Measurements from ENCODE around the gene WDR41. TPM values are rescaled to one million over a fixed set of nuclear protein-coding genes. Genes with fewer than 3 reads are reported as not detected.

The WDR41 gene
- total RNA-seq, 3 donors from 2014 or later: 15.8 to 33.1 (median 21.8) TPM

DNA sequence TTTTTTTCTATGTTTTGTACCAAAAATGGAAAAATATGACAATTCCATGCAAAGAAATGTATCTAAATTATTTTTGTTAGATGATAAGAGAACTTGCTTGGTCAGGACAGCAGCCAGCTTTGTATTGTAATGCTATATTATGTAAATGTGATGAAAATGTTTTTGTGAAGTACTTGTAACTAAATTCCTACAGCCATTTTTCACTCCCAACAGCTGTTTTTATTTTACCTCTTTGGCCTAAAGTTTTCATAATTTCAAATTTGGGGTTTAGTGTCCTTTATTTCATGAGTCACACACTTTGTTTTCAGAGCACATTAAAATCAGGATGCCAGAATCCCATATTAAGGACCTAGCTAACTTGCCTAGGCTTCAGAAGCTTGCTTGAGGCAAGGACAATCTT is 64.1 kb downstream of the WDR41 start:
- H3K36me3 ChIP-seq (ENCODE audit: low read depth): no peaks in the 10 kb centered on the region
- intact Hi-C loops (cut with DNase I, micrococcal nuclease): no loop called here
- TF ChIP-seq, protein P1, sequence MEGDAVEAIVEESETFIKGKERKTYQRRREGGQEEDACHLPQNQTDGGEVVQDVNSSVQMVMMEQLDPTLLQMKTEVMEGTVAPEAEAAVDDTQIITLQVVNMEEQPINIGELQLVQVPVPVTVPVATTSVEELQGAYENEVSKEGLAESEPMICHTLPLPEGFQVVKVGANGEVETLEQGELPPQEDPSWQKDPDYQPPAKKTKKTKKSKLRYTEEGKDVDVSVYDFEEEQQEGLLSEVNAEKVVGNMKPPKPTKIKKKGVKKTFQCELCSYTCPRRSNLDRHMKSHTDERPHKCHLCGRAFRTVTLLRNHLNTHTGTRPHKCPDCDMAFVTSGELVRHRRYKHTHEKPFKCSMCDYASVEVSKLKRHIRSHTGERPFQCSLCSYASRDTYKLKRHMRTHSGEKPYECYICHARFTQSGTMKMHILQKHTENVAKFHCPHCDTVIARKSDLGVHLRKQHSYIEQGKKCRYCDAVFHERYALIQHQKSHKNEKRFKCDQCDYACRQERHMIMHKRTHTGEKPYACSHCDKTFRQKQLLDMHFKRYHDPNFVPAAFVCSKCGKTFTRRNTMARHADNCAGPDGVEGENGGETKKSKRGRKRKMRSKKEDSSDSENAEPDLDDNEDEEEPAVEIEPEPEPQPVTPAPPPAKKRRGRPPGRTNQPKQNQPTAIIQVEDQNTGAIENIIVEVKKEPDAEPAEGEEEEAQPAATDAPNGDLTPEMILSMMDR (IDR thresholded peaks at IDR 0.05): no peak
- no peaks in the 10 kb centered on the region for H3K4me1 ChIP-seq (ENCODE audit: low read depth)
- no peak for ATAC-seq
- H3K9me3 ChIP-seq: no peaks in the 10 kb centered on the region
- DNase-seq: no peak
- no peak overlapping the region for H3K4me3 ChIP-seq

- Histone ChIP-seq H3K4me1 (ENCODE audit: low read depth) (no peaks in the 10 kb centered on the region), H3K36me3 (ENCODE audit: low read depth) (no peaks in the 10 kb centered on the region), H3K4me3 (no peak overlapping the region), H3K9me3 (no peaks in the 10 kb centered on the region)
- ATAC-seq (no peak), DNase-seq (no peak)
- intact Hi-C loops (cut with DNase I, micrococcal nuclease): no loop called here
- TF ChIP-seq, protein P1 (IDR thresholded peaks at IDR 0.05): no peak
Observed at GRCh38 chr5:77426670-77427069, 65.4 kb downstream of the WDR41 start.

- TF ChIP-seq, protein P1 (IDR thresholded peaks at IDR 0.05): no peak
- H3K4me1 ChIP-seq (ENCODE audit: low read depth): no peaks in the 10 kb centered on the region
- no peaks in the 10 kb centered on the region for H3K36me3 ChIP-seq (ENCODE audit: low read depth)
- intact Hi-C loops (cut with DNase I, micrococcal nuclease): no loop called here
- no peak overlapping the region for H3K4me3 ChIP-seq
- no peak for DNase-seq
- no peak for ATAC-seq
- no peaks in the 10 kb centered on the region for H3K9me3 ChIP-seq
Observed at GRCh38 chr5:77425998-77426659, 66.0 kb downstream of the WDR41 start.

GRCh38 chr5:77425420-77425819 is 66.7 kb downstream of the WDR41 start:
- intact Hi-C loops (cut with DNase I, micrococcal nuclease): no loop called here
- TF ChIP-seq, protein P1 (IDR thresholded peaks at IDR 0.05): no peak
- no peaks in the 10 kb centered on the region for H3K9me3 ChIP-seq
- no peaks in the 10 kb centered on the region for H3K4me1 ChIP-seq (ENCODE audit: low read depth)
- DNase-seq: no peak
- no peak for ATAC-seq
- H3K36me3 ChIP-seq (ENCODE audit: low read depth): no peaks in the 10 kb centered on the region
- no peak overlapping the region for H3K4me3 ChIP-seq

GRCh38 chr5:77424921-77425320 is 67.2 kb downstream of the WDR41 start:
- DNase-seq: no peak
- H3K36me3 ChIP-seq (ENCODE audit: low read depth): no peaks in the 10 kb centered on the region
- no peaks in the 10 kb centered on the region for H3K4me1 ChIP-seq (ENCODE audit: low read depth)
- ATAC-seq: no peak
- intact Hi-C loops (cut with DNase I, micrococcal nuclease): loop anchor here in 1 of 2 donors (5.0 kb wide), 1 partner anchor 72 kb away; no protein-coding TSS in a partner anchor
- TF ChIP-seq, protein P1 (IDR thresholded peaks at IDR 0.05): no peak
- H3K9me3 ChIP-seq: no peaks in the 10 kb centered on the region
- H3K4me3 ChIP-seq: no peak overlapping the region
